ENCODE results near the gene KRTAP5-11. TPM values are rescaled to one million over a fixed set of nuclear protein-coding genes. Genes with fewer than 3 reads are reported as not detected.

The KRTAP5-11 gene
- total RNA-seq, 1 donor from 2014 or later = not detected

- no peak overlapping the region for H3K27ac Mint-ChIP-seq (ENCODE audit: unreplicated experiment)
- H3K4me1 Mint-ChIP-seq (ENCODE audit: unreplicated experiment) = no peaks in the 10 kb centered on the region
- DNase-seq (ENCODE audit: extremely low spot score, unreplicated experiment) = no peak
- H3K36me3 Mint-ChIP-seq (ENCODE audit: unreplicated experiment) = peaks cover 2% of the 10 kb centered on the region
- H3K4me3 Mint-ChIP-seq (ENCODE audit: unreplicated experiment) = no peak overlapping the region
- H3K9me3 Mint-ChIP-seq (ENCODE audit: unreplicated experiment) = peaks cover 10% of the 10 kb centered on the region
- TF ChIP-seq, protein P1, sequence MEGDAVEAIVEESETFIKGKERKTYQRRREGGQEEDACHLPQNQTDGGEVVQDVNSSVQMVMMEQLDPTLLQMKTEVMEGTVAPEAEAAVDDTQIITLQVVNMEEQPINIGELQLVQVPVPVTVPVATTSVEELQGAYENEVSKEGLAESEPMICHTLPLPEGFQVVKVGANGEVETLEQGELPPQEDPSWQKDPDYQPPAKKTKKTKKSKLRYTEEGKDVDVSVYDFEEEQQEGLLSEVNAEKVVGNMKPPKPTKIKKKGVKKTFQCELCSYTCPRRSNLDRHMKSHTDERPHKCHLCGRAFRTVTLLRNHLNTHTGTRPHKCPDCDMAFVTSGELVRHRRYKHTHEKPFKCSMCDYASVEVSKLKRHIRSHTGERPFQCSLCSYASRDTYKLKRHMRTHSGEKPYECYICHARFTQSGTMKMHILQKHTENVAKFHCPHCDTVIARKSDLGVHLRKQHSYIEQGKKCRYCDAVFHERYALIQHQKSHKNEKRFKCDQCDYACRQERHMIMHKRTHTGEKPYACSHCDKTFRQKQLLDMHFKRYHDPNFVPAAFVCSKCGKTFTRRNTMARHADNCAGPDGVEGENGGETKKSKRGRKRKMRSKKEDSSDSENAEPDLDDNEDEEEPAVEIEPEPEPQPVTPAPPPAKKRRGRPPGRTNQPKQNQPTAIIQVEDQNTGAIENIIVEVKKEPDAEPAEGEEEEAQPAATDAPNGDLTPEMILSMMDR (IDR thresholded peaks at IDR 0.05) = no peak
- H3K27me3 Mint-ChIP-seq (ENCODE audit: unreplicated experiment) = peaks cover 26% of the 10 kb centered on the region
These were observed 23.7 kb downstream of the KRTAP5-11 start for GRCh38 chr11:71558996-71559395.

DNA sequence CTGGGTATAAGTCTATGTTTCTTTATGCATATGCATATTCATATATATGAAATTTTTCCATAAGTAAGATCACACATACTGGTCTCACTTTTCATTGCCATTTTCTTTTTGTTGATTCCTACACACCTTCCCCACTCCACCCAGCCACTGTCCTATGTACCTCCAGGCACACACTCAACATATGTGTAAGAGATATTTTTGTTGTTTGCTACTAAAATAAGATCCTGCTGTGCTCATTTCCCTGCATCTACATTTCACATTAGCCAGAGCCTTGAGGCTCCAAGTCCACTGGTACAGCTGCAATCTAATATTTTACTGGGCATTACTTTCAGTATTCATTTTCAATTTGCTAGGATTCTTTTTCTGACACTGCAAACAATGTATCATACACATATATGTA lies 25.4 kb downstream of the KRTAP5-11 start:
- Mint-ChIP-seq H3K4me3 (ENCODE audit: unreplicated experiment) (no peak overlapping the region), H3K36me3 (ENCODE audit: unreplicated experiment) (peaks cover 2% of the 10 kb centered on the region), H3K9me3 (ENCODE audit: unreplicated experiment) (peaks cover 10% of the 10 kb centered on the region), H3K27me3 (ENCODE audit: unreplicated experiment) (peaks cover 13% of the 10 kb centered on the region), H3K27ac (ENCODE audit: unreplicated experiment) (no peak overlapping the region), H3K4me1 (ENCODE audit: unreplicated experiment) (no peaks in the 10 kb centered on the region)
- TF ChIP-seq, protein P1 (IDR thresholded peaks at IDR 0.05) = no peak
- no peak for DNase-seq (ENCODE audit: extremely low spot score, unreplicated experiment)

DNA sequence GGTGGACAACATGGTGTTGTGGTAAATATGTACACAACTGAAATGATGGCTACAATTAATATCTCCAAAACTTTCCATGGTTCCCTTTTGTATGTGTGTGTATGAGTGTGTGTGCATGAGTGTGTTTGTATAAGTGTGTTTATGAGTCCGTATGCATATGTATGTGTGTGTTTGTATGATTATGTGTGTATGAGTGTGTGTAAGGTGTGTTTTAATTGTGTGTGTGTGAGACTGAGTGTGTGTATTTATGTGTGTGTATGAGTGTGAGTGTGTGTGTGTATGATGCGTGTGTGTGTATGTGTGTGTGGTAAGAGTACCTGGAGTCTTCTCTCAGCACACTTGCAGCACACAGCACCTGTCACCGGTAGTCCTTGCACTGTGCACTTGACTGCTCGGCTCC lies 26.7 kb downstream of the KRTAP5-11 start:
- H3K9me3 Mint-ChIP-seq (ENCODE audit: unreplicated experiment) = peaks cover 2% of the 10 kb centered on the region
- no peak overlapping the region for H3K4me3 Mint-ChIP-seq (ENCODE audit: unreplicated experiment)
- peaks cover 14% of the 10 kb centered on the region for H3K27me3 Mint-ChIP-seq (ENCODE audit: unreplicated experiment)
- DNase-seq (ENCODE audit: extremely low spot score, unreplicated experiment) = no peak
- no peaks in the 10 kb centered on the region for H3K4me1 Mint-ChIP-seq (ENCODE audit: unreplicated experiment)
- H3K36me3 Mint-ChIP-seq (ENCODE audit: unreplicated experiment) = no peaks in the 10 kb centered on the region
- no peak overlapping the region for H3K27ac Mint-ChIP-seq (ENCODE audit: unreplicated experiment)
- TF ChIP-seq, protein P1 (IDR thresholded peaks at IDR 0.05) = no peak

- H3K36me3 Mint-ChIP-seq (ENCODE audit: unreplicated experiment) = no peaks in the 10 kb centered on the region
- H3K27ac Mint-ChIP-seq (ENCODE audit: unreplicated experiment) = no peak overlapping the region
- DNase-seq (ENCODE audit: extremely low spot score, unreplicated experiment) = no peak
- no peak overlapping the region for H3K4me3 Mint-ChIP-seq (ENCODE audit: unreplicated experiment)
- TF ChIP-seq, protein P1 (IDR thresholded peaks at IDR 0.05) = no peak
- H3K9me3 Mint-ChIP-seq (ENCODE audit: unreplicated experiment) = no peaks in the 10 kb centered on the region
- no peaks in the 10 kb centered on the region for H3K4me1 Mint-ChIP-seq (ENCODE audit: unreplicated experiment)
- peaks cover 12% of the 10 kb centered on the region for H3K27me3 Mint-ChIP-seq (ENCODE audit: unreplicated experiment)
These were observed 27.2 kb downstream of the KRTAP5-11 start for GRCh38 chr11:71555508-71555907.

GRCh38 chr11:71554996-71555395 lies 27.7 kb downstream of the KRTAP5-11 start:
- TF ChIP-seq, protein P1 (IDR thresholded peaks at IDR 0.05) = no peak

More at GRCh38 chr11:71554996-71555395, 27.7 kb downstream of the KRTAP5-11 start:
- no peaks in the 10 kb centered on the region for H3K9me3 Mint-ChIP-seq (ENCODE audit: unreplicated experiment)
- no peak overlapping the region for H3K27ac Mint-ChIP-seq (ENCODE audit: unreplicated experiment)
- DNase-seq (ENCODE audit: extremely low spot score, unreplicated experiment) = no peak
- H3K27me3 Mint-ChIP-seq (ENCODE audit: unreplicated experiment) = peaks cover 12% of the 10 kb centered on the region
- H3K4me3 Mint-ChIP-seq (ENCODE audit: unreplicated experiment) = no peak overlapping the region
- no peaks in the 10 kb centered on the region for H3K4me1 Mint-ChIP-seq (ENCODE audit: unreplicated experiment)
- no peaks in the 10 kb centered on the region for H3K36me3 Mint-ChIP-seq (ENCODE audit: unreplicated experiment)
